A673 (cell line): Measurements from ENCODE around the gene RHOT1.
"Not testable (repeated sequence)": the region's sequence is repeated elsewhere in the genome, so short reads cannot be mapped to it uniquely, and the experiment has no call there.

Experiments used
- EZH2 ChIP-seq: fragments of 200-600 bp; sonication (generic); IDR thresholded peaks from 2 replicates; pipeline ENCODE4 v1.6.1; 2017; ENCODE audit warnings: borderline replicate concordance, low read depth, mild to moderate bottlenecking, mixed read lengths, antibody characterized with exemption, low read length; ENCODE audit not compliant: poor library complexity, severe bottlenecking
- TF ChIP-seq, protein P1 (sequence below): fragments of 300-800, 200-600 bp; sonication (generic); conservative IDR thresholded peaks from 2 replicates; pipeline ENCODE4 v1.5.1; 2017; ENCODE audit warnings: low read depth, mild to moderate bottlenecking, antibody characterized with exemption, low read length, moderate library complexity, mixed read lengths

GRCh38 chr17:32100323-32100722 is 42.0 kb upstream of the RHOT1 start:
- TF ChIP-seq, protein P1, sequence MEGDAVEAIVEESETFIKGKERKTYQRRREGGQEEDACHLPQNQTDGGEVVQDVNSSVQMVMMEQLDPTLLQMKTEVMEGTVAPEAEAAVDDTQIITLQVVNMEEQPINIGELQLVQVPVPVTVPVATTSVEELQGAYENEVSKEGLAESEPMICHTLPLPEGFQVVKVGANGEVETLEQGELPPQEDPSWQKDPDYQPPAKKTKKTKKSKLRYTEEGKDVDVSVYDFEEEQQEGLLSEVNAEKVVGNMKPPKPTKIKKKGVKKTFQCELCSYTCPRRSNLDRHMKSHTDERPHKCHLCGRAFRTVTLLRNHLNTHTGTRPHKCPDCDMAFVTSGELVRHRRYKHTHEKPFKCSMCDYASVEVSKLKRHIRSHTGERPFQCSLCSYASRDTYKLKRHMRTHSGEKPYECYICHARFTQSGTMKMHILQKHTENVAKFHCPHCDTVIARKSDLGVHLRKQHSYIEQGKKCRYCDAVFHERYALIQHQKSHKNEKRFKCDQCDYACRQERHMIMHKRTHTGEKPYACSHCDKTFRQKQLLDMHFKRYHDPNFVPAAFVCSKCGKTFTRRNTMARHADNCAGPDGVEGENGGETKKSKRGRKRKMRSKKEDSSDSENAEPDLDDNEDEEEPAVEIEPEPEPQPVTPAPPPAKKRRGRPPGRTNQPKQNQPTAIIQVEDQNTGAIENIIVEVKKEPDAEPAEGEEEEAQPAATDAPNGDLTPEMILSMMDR, result not testable (repeated sequence)
- not testable (repeated sequence) for TF ChIP-seq EZH2
